Smooth muscle cell (in vitro differentiated cells): ENCODE measurements around the gene SLAMF7. TPM values are rescaled to one million over a fixed set of nuclear protein-coding genes. Genes with fewer than 3 reads are reported as not detected.
"Not testable (repeated sequence)": the region's sequence is repeated elsewhere in the genome, so short reads cannot be mapped to it uniquely, and the experiment has no call there.

Experiments
- DNase-seq: peaks from one replicate; lab custom pipeline; 2025; ENCODE audit not compliant: unreplicated experiment; lab: John Stamatoyannopoulos, UW
- H2AFZ ChIP-seq: fragments of 200-600 bp; sonication (generic); 2 replicates; pipeline ENCODE4 v1.6.0; 2016; ENCODE audit warnings: antibody characterized with exemption, low read depth, mild to moderate bottlenecking
- H3F3A ChIP-seq: fragments of 200-600 bp; sonication (generic); 2 replicates; pipeline ENCODE4 v1.6.0; 2017; ENCODE audit warnings: antibody characterized with exemption, low read depth
- H3K27ac ChIP-seq: fragments of 200-600 bp; sonication (generic); 2 replicates; pipeline ENCODE4 v1.5.1; 2016; ENCODE audit warnings: low read depth, mild to moderate bottlenecking
- H3K27me3 ChIP-seq: fragments of 200-600 bp; sonication (generic); 2 replicates; pipeline ENCODE4 v1.6.1; 2016; ENCODE audit warnings: low read depth, mild to moderate bottlenecking
- H3K36me3 ChIP-seq: fragments of 200-600 bp; sonication (generic); 2 replicates; pipeline ENCODE4 v1.5.1; 2016; ENCODE audit warnings: low read depth
- H3K4me1 ChIP-seq: fragments of 200-600 bp; sonication (generic); 2 replicates; pipeline ENCODE4 v1.5.1; 2016; ENCODE audit warnings: low read depth
- H3K4me2 ChIP-seq: fragments of 200-600 bp; sonication (generic); 2 replicates; pipeline ENCODE4 v1.6.0; 2016; ENCODE audit warnings: mild to moderate bottlenecking
- H3K4me3 ChIP-seq: fragments of 200-600 bp; sonication (generic); 2 replicates; pipeline ENCODE4 v1.5.1; 2016; ENCODE audit warnings: mild to moderate bottlenecking
- H3K79me2 ChIP-seq: fragments of 200-600 bp; sonication (generic); 2 replicates; pipeline ENCODE4 v1.6.0; 2016; ENCODE audit warnings: low read depth, mild to moderate bottlenecking
- H3K9ac ChIP-seq: fragments of 200-600 bp; sonication (generic); 2 replicates; pipeline ENCODE4 v1.6.0; 2016; ENCODE audit warnings: low read depth
- H3K9me3 ChIP-seq: fragments of 200-600 bp; sonication (generic); replicated peaks from 2 replicates; pipeline ENCODE4 v1.5.1; 2016; ENCODE audit warnings: low read depth
- H4K20me1 ChIP-seq: fragments of 200-600 bp; sonication (generic); 2 replicates; pipeline ENCODE4 v1.6.0; 2016; ENCODE audit warnings: low read depth
- whole genome bisulfite sequencing: methylation state at CpG from one replicate; pipeline ENCODE4 v1.1.7; 2016; ENCODE audit warnings: low lambda C conversion rate; 5-methylcytosine and 5-hydroxymethylcytosine counted together
- polyA plus RNA-seq: library from polyadenylated mRNA; unstranded; fragments of >200 nt; fragmentation: Nextera tagmentation; extraction: Ambion mirVana; gene quantifications from 2 replicates; pipeline ENCODE4 v1.2.1, GENCODE V29; 2016
- total RNA-seq: library from RNA; depleted of rRNA; stranded (reverse); fragments of >200 nt; gene quantifications from 2 replicates; pipeline ENCODE4 v1.2.3, GENCODE V29; 2014
- TF ChIP-seq, protein P1 (sequence below): fragments of 200-600 bp; sonication (generic); IDR thresholded peaks from 2 replicates; pipeline ENCODE4 v1.5.1; 2017; ENCODE audit warnings: borderline replicate concordance, mild to moderate bottlenecking, antibody characterized with exemption; ENCODE audit not compliant: insufficient read depth, poor library complexity, severe bottlenecking

The SLAMF7 gene
- not detected in 2 replicates for total RNA-seq
- polyA plus RNA-seq: 0.38 TPM in 1 of 2 replicates, not detected in the other

DNA sequence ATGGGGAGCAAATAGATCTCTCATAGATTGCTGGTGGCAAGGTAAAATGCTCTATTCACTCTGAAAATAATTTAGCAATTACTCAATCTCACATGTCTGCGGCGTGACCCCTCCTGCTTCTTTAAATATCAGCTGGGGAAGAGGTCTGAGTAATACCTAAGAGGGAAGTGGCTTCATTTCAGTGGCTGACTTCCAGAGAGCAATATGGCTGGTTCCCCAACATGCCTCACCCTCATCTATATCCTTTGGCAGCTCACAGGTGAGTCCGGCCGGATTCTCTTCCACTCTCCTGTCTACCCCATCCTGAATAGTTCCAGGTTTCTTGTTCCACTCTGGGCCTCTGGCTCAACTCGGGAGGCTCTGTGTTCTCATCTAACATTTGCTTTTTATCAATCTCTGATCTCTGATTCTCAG lies at the start of gene SLAMF7:
Gene SLAMF7 (plus strand): TSS at position 150 of the 414 bp plus-strand sequence. CDS start 55 bp downstream, at position 205.
- no peaks in the 10 kb centered on the region for H4K20me1 ChIP-seq
- H3K9ac ChIP-seq: no peak within 1 kb of the TSS
- no peaks in the 10 kb centered on the region for H3F3A ChIP-seq
- H2AFZ ChIP-seq: no peak within 1 kb of the TSS
- no peak for DNase-seq
- TF ChIP-seq, protein P1, sequence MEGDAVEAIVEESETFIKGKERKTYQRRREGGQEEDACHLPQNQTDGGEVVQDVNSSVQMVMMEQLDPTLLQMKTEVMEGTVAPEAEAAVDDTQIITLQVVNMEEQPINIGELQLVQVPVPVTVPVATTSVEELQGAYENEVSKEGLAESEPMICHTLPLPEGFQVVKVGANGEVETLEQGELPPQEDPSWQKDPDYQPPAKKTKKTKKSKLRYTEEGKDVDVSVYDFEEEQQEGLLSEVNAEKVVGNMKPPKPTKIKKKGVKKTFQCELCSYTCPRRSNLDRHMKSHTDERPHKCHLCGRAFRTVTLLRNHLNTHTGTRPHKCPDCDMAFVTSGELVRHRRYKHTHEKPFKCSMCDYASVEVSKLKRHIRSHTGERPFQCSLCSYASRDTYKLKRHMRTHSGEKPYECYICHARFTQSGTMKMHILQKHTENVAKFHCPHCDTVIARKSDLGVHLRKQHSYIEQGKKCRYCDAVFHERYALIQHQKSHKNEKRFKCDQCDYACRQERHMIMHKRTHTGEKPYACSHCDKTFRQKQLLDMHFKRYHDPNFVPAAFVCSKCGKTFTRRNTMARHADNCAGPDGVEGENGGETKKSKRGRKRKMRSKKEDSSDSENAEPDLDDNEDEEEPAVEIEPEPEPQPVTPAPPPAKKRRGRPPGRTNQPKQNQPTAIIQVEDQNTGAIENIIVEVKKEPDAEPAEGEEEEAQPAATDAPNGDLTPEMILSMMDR: no peak
- no peak within 1 kb of the TSS for H3K4me3 ChIP-seq
- H3K27me3 ChIP-seq: no peaks in the 10 kb centered on the region
- no peak within 1 kb of the TSS for H3K4me2 ChIP-seq
- no peak within 1 kb of the TSS for H3K27ac ChIP-seq
- no peaks in the 10 kb centered on the region for H3K79me2 ChIP-seq
- no peaks in the 10 kb centered on the region for H3K9me3 ChIP-seq
- WGBS: 88% methylated on average over 5 of the region's 5 CpGs
- H3K4me1 ChIP-seq: no peaks in the 10 kb centered on the region
- H3K36me3 ChIP-seq: no peaks in the 10 kb centered on the region

GRCh38 chr1:160692390-160692789 lies 46.7 kb upstream of the SLAMF7 start:
- H3K4me1 ChIP-seq, H3K79me2 ChIP-seq, H3K27ac ChIP-seq, H3K9me3 ChIP-seq, H4K20me1 ChIP-seq, H3K36me3 ChIP-seq, H3K9ac ChIP-seq, H3K4me3 ChIP-seq, H2AFZ ChIP-seq, H3F3A ChIP-seq, H3K4me2 ChIP-seq, DNase-seq, H3K27me3 ChIP-seq: not testable (repeated sequence)
- WGBS: 91% methylated on average over 10 of the region's 10 CpGs

DNA sequence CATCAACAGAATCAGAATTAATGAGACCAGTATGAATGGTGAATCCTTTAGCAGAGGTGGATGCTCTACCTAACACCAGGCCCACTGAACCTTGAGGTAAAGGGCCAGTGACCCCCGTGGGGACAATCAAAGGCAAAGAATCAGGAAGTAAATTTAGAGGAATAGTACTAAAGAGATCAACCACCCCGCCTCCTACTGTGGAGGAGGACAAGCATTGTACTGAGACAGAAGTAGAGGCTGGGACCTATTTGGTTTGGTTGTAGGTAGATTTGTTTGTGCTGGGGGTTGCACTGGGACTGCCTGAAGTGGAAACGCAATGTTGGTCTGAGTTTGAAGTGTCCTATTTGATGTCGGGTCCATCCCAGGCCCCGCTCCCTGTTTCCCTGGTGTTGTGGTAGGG lies 36.9 kb upstream of the SLAMF7 start:
- TF ChIP-seq, protein P1: no peak
- Histone ChIP-seq H3K27ac (no peak overlapping the region), H3K4me2 (no peak overlapping the region), H4K20me1 (no peaks in the 10 kb centered on the region), H3K27me3 (no peaks in the 10 kb centered on the region), H2AFZ (no peak overlapping the region), H3K36me3 (no peaks in the 10 kb centered on the region), H3K79me2 (no peaks in the 10 kb centered on the region), H3K4me1 (no peaks in the 10 kb centered on the region), H3K9me3 (no peaks in the 10 kb centered on the region), H3F3A (no peaks in the 10 kb centered on the region), H3K4me3 (no peak overlapping the region), H3K9ac (no peak overlapping the region)
- no peak for DNase-seq
- 88% methylated on average over 5 of the region's 5 CpGs for WGBS

- TF ChIP-seq, protein P1: no peak
- H4K20me1 ChIP-seq: no peaks in the 10 kb centered on the region
- WGBS: 95% methylated on average over 4 of the region's 4 CpGs
- H3F3A ChIP-seq: no peaks in the 10 kb centered on the region
- H3K27ac ChIP-seq: no peak overlapping the region
- no peak overlapping the region for H3K4me3 ChIP-seq
- H3K4me1 ChIP-seq: no peaks in the 10 kb centered on the region
- no peaks in the 10 kb centered on the region for H3K36me3 ChIP-seq
- H2AFZ ChIP-seq: no peak overlapping the region
- H3K79me2 ChIP-seq: no peaks in the 10 kb centered on the region
- H3K9me3 ChIP-seq: no peaks in the 10 kb centered on the region
- H3K9ac ChIP-seq: no peak overlapping the region
- H3K27me3 ChIP-seq: no peaks in the 10 kb centered on the region
- no peak overlapping the region for H3K4me2 ChIP-seq
- no peak for DNase-seq
These were observed 34.8 kb upstream of the SLAMF7 start for GRCh38 chr1:160704250-160704649.

DNA sequence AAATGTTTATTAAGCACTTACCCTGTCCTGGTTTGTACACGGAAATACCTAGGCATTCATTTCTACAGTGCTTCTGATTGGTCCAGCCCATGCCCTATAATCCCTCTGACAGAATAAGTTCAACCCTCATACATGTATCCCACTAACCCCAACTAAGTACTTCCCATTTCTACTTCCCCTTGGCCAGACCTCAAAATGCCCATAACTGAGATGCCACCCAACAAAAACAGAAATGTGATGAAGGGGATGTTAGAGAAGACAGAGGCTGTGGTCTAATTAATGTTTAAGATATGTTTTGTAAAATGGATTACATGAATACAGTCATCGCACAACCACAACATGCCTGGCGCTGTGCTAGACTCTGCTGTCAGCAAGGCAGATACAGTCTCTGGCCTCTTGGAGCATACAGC lies 33.8 kb upstream of the SLAMF7 start:
- H3K4me1 ChIP-seq, H3F3A ChIP-seq, H2AFZ ChIP-seq, H3K9me3 ChIP-seq, H3K79me2 ChIP-seq, H3K9ac ChIP-seq, H3K27me3 ChIP-seq, H3K36me3 ChIP-seq, DNase-seq, H3K4me2 ChIP-seq, H4K20me1 ChIP-seq, H3K4me3 ChIP-seq, H3K27ac ChIP-seq: not testable (repeated sequence)
- 94% methylated on average over 3 of the region's 3 CpGs for WGBS
